Erythroblast (primary cell): ENCODE measurements around the gene SRGAP1.
"Not testable (repeated sequence)": the region's sequence is repeated elsewhere in the genome, so short reads cannot be mapped to it uniquely, and the experiment has no call there.

ENCODE experiments used
- DNase-seq, 2 experiments: peaks; one replicate each; lab custom pipeline; 2025; lab: John Stamatoyannopoulos, UW
- GATA1 ChIP-seq: IDR thresholded peaks from 2 replicates; pipeline ENCODE4 v1.6.1; 2011; ENCODE audit warnings: low read depth, mild to moderate bottlenecking, control low read depth, low read length, moderate library complexity
- POLR2A ChIP-seq: IDR thresholded peaks from 2 replicates; pipeline ENCODE4 v1.6.1; 2011; ENCODE audit warnings: mild to moderate bottlenecking, low read length

SRGAP1 gene

DNA sequence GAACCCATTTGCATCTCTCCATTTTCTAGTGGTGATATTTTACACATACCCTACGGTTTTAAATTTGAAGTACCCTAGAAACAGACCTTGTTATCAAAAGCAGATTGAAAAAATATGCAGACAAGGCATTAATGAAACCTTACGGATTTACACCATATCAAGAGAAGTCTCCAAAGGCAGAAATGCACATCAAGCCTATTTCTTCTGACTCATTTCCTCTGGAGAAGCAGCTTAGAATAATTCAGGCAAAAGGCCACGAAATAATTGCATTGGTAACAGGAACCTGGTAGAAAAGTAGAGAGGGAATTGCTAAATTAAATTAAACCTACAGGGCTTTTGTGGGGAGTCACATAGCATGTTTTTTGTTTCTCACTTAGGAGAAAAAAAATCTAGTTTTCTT lies 342.9 kb downstream of the SRGAP1 start:
- no peak for TF ChIP-seq POLR2A
- no peak for TF ChIP-seq GATA1
- no peak for DNase-seq

DNA sequence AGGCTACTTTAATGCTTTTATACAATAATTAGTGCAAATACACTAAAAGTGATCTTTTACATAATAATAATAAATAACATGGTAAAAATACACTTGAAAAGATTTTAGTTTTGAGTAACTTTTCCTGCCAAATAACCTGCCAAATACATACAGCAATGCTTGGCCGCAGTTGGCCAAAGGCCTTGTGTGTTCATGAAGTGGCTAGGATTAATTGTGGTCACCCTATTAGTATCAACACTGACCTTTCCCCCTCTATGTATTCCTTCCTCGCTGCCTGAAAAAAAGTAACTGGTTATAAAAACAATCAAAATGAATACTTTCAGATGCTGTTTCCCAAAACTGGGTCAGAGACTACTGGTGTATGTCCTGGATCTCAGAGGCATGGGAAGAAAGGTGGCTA lies 343.3 kb downstream of the SRGAP1 start:
- DNase-seq: no peak
- no peak for TF ChIP-seq GATA1
- TF ChIP-seq POLR2A: no peak

DNA sequence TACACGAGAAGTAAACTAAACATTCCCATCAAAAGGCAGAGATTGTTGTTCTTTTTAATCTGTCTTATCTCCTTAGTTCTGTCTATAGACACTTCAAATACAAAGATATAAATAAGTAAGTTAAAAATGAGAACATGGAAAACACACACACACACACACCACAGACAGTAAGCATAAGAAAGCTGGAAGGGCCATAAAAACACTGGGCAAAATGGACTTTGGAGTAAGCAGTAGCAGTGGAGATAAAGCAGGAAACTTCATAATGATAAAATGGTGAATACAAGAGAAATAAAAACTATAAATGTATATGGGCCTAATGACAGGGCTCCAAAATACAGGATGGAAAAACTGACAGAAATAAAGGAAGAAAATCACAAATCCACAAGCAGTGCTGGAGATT lies 345.0 kb downstream of the SRGAP1 start:
- TF ChIP-seq POLR2A: no peak
- no peak for TF ChIP-seq GATA1

DNA sequence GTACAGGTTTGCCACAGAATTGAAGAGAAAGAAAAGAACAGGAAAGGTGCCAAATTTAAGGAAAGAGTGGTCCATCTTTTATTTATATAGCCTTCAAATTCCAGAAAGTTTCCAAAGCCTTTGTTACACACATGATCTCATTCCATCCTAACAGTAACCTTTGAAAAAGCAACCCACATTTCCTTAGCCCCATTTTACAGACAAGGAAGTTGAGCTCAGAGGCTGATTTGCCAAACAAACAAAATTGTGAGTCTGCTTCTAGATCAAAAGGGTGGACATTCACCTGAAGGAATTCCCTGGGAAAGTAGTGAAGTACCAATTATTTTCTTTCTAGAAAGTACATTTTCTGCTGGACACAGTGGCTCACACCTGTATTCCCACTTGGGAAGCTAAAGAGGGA lies 345.6 kb downstream of the SRGAP1 start:
- no peak for TF ChIP-seq POLR2A
- no peak for TF ChIP-seq GATA1
- DNase-seq: no peak

More for the DNA sequence above, 345.0 kb downstream of the SRGAP1 start:
- no peak for DNase-seq

DNA sequence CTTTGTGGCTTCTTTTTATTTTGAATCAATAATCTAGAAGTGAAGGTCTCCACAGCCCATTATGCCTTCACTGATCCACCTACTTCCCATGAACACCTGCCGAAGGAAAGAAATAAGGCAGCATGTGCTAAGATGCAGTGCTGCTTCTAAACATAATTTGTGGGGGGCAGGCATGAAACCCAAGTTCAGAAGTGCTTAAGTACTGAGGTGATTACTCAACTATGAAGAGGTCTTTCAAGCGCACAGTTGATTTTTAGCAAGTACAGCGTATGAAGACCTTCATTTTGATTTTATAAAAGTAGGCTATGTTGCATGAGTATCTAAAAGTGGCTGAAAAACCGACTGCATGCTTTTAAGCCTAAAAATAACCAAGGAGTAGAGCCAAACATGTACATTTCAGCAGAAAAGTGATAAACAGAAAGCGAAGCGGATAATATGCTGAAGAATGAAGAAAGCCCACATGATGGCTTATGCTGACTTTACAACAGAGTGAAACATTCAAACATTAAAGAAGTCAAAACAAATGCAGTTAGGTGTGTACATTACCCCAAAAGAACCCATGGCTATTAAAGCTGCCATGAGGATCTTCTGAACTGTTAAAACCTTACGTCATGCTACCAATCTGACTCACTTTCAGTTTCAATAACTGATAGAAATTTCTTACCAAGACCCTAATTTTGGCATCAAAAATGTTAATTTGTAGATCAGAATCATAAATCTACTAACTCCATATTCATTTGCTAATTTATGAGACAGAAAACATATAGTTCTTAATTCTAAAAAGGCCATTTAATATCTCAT lies 348.3 kb downstream of the SRGAP1 start:
- no peak for TF ChIP-seq POLR2A
- no peak for DNase-seq

DNA sequence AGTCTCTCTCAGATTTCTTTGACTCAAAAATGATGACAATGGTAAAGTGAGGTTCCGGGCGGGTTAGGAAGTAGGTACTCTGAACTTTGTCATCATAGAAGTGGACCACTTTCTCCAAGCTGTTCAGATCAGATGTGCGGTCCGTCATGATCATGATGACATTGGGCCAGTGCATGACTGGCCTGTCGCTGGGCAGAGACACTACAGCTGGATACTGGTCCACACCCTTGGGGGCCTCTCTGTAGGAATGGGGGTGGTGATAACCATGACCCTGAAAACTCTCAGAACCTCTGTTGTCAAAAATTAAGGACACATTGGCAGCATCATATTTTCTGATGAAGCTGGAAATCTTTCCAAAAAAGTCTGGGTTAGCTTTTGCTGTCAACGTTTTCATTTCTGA lies 349.4 kb downstream of the SRGAP1 start:
- no peak for DNase-seq
- TF ChIP-seq GATA1 (no peak), POLR2A (no peak)

DNA sequence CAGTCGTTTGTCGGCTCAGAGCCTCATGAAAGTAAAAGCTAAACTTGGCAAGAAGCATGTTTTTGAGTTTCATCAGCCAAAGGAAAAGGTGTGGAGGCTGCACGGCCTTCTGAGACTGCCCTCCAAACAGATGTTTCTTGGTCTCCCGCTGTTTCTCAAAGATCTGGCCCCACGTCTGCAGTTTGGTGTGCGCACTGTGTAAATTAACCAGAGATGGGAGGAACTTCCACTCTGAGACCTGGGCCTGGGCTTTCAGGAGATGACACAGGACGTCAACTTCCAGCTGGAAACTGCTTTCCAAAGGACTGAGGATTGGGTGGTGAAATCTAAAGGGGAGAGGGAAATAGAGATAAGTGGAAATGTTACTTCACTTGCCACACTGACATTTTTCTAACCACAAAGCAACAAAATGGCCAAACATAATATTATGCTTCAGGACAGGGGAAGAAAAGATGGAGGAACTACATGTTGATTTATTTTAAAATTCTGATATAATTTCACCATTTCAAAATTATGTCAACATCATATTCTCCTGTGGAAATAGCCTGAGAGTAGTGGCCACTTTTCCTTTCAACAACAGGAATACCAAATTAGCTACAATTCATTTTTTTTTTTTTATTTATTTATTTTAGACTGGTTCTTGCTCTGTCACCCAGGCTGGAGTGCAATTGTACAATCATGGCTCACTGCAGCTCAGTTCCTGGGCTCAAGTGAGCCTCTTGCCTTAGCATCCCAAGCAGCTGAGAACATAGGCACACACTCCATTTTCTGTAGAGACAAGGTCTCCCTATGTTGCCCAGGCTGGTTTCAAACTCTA lies 350.0 kb downstream of the SRGAP1 start:
- no peak for DNase-seq
- no peak for TF ChIP-seq POLR2A
- no peak for TF ChIP-seq GATA1

DNA sequence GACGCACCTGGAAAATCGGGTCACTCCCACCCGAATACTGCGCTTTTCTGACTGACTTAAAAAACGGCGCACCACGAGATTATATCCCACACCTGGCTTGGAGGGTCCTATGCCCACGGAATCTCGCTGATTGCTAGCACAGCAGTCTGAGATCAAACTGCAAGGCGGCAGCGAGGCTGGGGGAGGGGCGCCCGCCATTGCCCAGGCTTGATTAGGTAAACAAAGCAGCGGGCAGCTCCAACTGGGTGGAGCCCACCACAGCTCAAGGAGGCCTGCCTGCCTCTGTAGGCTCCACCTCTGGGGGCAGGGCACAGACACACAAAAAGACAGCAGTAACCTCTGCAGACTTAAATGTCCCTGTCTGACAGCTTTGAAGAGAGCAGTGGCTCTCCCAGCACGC lies 351.3 kb downstream of the SRGAP1 start:
- DNase-seq: not testable (repeated sequence)

DNA sequence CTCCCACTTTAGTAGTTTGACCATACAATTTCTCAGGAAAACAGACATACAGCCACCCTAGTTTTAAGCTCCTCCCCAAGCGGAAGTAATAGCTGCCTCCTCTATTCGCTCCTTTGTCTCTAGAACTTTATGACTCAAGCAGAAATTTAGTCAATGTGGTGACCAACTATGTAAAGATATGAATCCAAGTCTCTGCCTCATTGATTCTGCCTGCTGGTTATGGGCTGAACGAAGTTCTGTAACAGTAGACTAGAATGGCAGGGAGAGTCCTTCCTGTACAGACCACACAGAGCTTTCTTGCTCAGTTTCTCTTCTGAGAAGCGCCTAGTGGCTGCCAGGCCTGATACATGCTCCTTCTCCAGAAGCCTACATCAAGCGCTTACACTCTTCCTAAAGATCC lies 358.5 kb downstream of the SRGAP1 start:
- TF ChIP-seq POLR2A (no peak), GATA1 (no peak)
- DNase-seq: no peak

DNA sequence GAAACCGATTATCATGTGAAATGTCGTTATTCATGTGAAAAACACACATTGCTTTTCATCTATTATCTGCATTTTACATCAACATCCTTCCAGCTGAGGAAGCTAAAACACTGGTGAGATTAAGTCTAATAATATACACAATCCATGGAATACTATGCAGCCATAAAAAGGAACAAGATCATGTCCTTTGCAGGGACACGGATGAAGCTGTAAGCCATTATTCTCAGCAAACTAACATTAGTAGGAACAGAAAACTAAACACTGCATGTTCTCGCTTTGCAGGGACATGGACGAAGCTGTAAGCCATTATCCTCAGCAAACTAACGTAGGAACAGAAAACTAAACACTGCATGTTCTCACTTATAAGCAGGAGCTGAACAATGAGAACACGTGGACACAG lies 359.3 kb downstream of the SRGAP1 start:
- TF ChIP-seq GATA1 (no peak), POLR2A (no peak)

DNA sequence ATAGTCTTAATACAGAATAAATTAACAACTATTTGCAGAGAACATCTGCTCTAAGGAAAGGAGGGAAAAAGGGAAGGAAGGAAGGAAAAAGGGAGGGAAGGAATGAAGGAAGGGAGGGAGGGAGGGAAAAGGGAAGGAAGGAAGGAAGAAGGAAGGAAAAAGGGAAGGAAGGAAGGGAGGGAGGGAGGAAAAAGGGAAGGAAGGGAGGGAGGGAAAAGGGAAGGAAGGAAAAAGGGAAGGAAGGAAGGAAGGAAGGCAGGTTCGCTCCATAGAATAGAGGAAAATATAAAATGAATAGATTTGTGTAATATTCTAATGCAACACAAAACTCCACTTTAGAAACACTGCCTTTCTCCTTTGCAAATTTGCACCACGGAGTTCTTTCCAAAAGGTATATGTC lies 361.0 kb downstream of the SRGAP1 start:
- no peak for DNase-seq
- TF ChIP-seq GATA1 (no peak), POLR2A (no peak)

More for the DNA sequence above, 359.3 kb downstream of the SRGAP1 start:
- no peak for DNase-seq

DNA sequence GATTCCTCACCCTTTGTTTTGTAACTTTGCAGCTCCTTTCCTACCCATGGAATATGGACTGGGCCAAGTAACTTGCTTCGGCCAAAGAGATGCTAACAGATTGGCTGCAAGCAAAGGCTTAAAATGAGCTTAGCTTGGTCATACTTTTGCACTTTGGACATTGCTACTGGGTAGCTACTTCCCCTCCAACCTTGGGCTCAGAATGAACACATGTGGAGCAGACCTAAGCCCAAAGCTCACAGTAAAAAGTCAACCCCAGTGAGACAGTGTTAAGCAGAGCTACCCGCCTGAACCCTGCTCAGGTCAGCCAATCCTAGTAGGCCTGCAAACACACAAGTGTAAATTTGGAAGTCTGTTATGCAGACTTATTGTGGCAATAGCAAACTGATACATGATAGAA lies 363.0 kb downstream of the SRGAP1 start:
- TF ChIP-seq GATA1 (no peak), POLR2A (no peak)

More for the DNA sequence above, 363.0 kb downstream of the SRGAP1 start:
- no peak for DNase-seq
